ENCODE measurements around the gene ATPAF2.

- TF ChIP-seq CTCF (IDR thresholded peaks at IDR 0.05; ENCODE audit: low read depth, low read length, poor library complexity, severe bottlenecking) (no peak), EZH2phosphoT487 (IDR thresholded peaks at IDR 0.05; ENCODE audit: borderline replicate concordance, low read length) (no peak)
Observed at GRCh38 chr17:18035704-18036103, 3.3 kb downstream of the ATPAF2 start.
